GM18868 (cell line): ENCODE measurements around the gene ATG16L2.
A peak's percentile ranks its signal among the peaks of the same experiment; 100 is the strongest.

Experiments used
- ATAC-seq: cut with Tn5 transposase; IDR thresholded peaks from one replicate; pipeline ENCODE4 v1.9.1; 2021; ENCODE audit warnings: mild to moderate bottlenecking, moderate library complexity; ENCODE audit not compliant: unreplicated experiment

The ATG16L2 gene, protein sequence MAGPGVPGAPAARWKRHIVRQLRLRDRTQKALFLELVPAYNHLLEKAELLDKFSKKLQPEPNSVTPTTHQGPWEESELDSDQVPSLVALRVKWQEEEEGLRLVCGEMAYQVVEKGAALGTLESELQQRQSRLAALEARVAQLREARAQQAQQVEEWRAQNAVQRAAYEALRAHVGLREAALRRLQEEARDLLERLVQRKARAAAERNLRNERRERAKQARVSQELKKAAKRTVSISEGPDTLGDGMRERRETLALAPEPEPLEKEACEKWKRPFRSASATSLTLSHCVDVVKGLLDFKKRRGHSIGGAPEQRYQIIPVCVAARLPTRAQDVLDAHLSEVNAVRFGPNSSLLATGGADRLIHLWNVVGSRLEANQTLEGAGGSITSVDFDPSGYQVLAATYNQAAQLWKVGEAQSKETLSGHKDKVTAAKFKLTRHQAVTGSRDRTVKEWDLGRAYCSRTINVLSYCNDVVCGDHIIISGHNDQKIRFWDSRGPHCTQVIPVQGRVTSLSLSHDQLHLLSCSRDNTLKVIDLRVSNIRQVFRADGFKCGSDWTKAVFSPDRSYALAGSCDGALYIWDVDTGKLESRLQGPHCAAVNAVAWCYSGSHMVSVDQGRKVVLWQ

DNA sequence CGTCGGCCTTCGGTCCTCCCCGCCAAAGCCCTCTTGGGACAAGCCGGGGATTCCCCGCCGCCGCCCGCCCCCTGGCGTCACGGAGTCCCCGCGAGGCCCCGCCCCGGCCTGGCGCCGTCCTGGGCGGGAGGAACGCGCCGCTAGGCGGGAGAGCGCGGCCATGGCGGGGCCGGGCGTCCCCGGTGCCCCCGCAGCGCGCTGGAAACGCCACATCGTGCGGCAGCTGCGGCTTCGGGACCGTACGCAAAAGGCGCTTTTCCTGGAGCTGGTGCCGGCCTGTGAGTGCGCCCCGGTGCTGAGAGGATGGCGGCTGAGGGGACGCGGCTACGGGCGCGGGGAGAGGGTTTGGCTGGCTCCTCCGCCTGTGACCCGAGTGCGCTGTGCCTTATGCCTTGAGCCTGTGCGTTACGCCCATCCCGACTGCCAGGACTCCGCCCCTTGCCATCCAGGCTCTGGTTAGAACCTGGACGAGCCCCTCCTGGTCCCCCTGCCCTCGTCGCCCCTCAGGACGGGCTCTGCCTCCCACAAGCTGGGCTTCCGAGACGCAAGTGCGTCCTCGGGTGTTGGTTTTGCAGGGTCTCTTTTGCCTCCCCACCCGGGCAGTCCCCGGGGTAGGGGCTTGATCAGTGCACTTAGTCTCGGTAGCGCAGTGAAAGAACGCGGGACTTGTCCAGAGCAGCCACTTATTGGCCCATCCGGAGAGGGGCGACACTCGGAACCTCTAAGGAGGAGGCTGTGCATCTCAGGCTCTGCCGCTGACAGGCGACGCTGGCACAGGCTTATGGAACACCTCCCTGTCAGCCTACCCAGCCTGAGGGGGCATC, at the start of gene ATG16L2:
ATG16L2 (plus strand) TSS at position 126 of the 824 bp plus-strand sequence; CDS start at position 161, 35 bp downstream.
- ATAC-seq, result peak; percentile 58

DNA sequence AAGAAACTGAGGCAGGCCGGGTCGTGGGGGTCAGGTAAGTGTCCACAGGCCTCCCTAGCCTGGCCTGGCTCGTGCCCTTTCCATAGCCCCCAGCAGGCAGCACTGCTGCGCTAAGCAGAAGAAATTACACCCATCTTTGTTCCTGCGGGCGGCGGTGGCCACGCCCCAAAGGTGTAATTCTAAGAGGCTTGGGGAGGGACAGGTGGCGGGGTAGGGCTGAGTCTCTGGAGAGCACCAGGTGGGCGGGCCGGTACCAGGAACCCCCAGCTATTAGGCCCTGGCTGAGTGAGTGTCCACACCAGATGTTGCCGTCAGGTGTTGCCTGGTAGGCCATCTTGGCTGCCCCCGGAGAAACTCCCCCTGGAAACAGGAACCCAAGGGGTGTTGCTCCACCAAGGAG, 49.7 kb upstream of the ATG16L2 start:
- ATAC-seq, result no peak

DNA sequence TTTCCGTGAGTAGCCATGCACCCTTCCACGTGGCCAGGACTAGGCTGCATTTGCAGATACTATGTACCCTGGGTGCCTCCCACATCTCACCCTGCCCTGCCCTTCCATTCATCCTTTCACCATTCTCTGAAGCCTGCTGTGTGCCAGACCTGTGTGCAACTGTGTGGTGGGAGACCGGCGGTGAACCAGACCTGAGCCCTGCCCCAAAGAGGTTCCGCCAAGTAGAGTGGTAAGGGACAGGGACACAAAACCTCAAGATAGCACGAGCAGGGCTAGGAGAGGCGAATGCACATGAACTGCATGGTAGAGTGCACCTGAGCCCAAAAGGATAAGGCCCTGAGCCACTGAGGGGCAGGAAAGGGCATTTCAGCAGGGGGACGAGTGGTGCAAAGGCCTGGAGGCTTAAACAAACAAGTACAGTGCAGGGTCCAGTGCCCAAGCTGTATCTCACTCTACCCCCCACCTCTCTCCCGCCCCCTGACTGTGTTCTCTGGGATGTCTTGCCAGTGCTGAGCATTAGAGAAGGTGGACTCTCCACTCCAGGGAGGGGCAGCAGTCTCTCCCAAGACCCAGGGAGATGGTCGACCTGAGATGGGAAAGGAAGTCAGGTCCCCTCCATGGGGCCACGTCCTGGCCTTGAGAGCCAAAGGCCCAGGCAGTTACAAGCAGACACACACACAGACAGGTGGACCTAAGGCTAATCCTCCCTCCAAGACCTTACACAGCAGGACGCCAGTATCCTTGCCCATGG, 47.9 kb upstream of the ATG16L2 start:
- no peak for ATAC-seq

DNA sequence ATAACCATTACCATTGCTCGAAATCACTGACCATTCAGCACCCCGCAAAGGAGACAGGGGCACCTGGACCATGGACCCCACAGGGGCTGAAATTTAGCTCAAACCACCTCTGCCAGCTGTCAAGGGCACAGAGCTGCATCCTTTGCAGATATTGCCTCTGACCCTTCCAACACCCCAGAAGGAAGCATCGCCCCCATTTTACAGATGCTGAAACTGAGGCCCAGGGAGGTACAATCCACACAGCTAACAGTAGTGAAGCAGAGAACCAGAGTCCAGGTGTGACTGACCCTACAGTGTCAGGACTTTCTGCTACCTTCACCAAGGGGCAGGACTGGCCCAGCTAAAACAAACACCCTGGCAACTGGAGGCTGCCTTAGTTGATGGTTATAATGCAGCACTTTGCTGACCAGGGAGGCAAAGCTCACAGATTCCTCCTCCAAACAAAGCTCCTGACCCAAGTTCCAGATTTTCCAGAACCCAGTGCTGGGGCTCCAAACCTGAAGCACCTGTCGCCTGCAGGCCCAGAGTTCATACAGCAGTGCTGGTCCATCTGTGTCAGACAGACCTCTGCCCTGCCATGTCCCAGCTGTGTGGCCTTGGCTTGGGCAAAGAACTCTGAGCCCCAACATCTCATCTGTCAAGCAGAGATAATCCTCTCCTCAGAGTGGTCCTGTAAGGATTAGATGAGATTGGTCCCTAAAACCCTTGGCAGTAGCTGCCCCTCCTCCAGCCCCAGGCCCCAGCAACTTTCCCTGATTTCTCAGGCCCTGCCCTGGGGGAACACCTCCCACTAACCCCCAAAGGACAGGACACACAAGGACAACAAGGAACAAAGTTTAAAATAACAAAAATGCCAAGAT, 46.8 kb upstream of the ATG16L2 start:
- ATAC-seq, result no peak

DNA sequence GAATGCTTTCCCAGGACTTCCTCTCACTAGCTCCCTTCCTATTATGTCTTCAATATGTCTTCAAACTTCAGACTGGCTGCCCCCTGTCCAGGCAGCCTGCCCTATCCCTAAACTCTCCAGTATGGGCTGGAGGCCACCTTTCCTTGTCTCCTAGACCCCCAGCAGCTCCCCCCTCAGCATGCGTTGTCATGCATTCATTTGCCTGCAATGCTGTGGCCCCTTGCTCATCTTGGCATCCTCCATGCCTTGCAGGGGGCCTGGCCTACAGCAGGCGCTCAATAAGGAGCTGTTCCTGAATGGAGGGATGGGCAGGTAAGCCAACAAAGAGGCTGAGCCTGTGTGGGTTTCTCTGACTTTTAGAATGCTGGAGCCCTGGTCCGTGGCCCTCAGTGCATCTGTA, 45.6 kb upstream of the ATG16L2 start:
- no peak for ATAC-seq

DNA sequence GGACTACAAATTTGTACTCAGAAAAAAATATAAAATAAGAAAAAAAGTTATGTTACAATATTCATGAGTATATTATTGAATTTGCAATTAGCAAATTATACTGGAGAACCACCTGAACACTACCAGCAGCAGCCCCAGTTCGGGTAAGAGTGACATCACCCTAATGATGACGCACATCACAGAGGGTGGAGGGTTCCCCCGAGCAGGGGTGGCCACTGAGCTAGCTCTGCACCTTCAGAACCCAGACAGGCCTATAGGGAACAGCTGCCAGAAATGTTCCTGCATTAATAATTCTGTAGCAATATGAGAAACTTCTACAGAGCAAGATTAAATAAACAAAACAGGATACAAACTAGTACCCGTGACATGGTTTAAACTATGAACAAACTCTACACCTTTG, 44.5 kb upstream of the ATG16L2 start:
- ATAC-seq, result no peak

DNA sequence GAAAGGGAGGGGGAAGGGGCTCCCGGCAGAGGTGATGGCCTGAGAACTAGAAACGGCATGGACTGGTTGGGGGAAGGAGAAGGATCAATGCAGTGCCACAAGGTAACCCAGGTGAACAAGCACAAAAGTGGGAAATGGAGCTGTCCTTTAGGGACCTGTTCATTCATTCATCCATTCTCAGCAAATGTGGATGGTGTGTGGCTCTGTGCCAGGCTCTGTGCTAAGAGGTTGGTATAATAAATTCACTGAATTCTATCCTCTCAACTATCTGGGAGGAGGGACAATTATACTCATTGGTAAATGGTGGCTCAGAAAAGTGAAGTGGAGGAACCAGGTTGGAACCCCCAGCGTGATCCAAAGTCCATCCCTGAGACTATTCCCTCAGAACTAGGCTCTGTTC, 43.4 kb upstream of the ATG16L2 start:
- ATAC-seq, result no peak

DNA sequence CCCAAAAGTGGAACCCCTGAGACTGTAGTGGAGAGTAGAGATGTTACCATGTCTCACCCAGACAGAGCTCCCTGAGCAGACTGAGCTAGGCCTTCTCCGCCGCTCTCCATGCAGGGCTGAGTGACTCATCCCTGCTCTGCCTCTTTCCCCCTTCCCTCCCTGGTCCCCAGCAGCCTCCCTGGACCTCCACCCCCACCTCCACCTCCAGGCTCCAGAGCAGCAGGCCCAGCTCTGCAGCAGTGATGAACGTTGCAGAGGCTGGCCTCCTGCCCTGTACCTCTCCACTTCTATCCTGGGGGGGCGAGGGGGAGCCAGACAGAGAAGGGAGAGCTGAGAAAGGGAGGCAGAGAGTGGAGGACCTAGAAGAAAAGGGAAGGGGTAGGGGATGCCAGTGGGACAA, 42.7 kb upstream of the ATG16L2 start:
- no peak for ATAC-seq

DNA sequence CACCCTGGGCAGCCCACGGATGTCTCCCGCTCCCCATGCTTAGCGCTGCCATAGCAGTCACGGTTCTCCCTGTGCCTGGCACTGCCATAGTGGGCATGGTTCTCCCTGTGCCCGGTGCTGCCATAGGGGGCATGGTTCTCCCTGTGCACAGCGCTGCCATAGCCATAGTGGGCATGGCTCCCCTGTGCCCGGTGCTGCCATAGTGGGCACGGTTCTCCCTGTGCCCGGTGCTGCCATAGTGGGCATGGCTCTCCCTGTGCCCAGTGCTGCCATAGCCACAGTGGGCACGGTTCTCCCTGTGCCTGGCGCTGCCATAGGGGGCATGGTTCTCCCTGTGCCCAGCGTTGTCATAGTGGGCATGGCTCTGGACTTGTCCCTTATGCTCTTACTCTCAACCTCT, 42.2 kb upstream of the ATG16L2 start:
- no peak for ATAC-seq

DNA sequence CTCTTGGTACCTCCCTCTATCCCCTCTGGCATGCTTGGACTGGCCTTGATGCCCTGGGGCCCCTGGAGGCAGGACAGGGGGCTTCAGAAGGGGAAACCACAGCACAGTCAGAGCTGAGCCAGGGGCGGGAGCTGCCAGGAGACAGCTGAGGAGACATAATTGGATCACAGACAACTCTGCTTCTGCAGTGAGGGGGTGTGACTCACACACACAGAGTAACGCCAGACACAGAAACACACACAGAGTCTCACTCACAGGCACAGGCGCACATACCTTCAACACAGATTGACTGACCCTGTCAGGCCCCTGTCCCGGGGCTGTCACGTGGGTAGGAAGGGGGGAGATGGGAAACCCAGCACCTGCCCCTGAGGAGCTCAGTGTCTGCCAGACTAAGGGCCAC, 40.9 kb upstream of the ATG16L2 start:
- no peak for ATAC-seq

DNA sequence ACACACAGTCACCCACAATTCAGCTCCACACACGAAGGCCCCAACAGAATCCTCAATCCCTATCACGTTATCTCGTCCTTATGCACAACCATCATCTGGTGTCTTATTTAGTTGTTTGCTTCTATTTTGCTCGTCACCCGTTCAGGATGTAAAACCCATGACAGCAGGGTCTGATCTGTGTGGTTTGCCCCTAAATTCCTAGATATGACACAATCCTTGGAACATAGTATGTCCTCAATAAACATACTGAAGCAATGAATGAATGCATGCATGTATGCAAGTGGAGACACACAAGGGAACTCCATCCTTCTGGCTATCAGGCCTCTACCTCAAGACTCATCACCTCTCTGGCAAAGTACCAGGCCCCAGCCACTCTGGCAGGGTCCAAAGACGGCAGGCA, 40.5 kb upstream of the ATG16L2 start:
- no peak for ATAC-seq

DNA sequence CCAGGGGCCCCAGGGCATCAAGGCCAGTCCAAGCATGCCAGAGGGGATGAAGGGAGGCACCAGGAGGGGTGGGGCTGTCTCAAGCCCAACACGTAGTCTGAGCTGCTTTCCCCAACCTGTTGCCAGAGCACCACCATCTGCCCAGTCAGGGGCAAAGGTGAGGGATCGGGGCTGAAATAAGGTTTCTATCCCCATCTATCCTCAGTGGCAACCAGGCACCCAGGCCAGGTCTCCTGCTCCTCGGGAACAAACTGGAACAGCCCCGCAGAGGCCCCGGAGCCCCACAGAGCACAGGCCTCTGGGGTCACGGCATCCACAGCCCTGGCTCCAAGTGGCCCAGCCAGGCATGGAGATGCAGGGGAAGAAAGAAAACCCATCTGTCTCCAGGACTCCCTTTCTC, 39.7 kb upstream of the ATG16L2 start:
- no peak for ATAC-seq

DNA sequence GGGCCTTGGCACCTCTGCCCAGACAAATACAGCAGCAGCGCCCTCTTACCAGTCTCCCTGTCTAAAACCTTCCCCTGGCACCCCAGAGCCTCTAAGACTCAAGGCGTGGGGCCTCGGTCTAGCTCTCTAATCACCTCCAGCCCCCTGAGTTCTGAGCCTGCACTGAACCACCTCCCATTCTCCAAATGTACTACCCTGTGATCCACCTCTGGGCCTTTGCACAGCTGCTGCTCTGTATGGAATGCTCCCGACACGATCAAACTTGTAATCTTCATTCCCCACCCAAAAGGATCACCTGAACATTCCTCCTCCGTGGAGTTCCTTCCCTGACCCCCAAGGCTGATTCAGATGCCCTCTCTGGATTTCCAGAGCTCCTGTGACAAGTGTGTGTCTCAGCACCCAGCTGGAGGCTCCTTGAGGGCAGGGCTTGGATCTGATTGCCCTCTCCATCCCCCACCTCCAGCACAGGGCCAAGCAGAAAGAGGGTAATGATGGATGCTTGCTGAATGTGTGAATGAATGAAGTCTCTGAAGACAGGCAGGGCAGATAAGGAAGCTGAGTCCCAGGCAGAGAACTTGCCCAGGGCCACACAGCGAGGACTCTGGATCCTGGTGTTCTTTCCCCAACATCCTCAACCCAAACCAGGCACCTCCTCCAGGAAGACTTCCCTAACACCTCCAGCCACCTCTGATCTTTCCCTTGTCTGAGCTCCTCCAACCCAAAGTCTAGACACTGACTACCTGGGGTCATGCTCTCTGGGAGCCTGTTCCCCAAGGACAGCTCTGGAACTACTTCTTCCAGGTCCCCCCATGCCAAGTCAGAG, 38.7 kb upstream of the ATG16L2 start:
- ATAC-seq, result no peak

DNA sequence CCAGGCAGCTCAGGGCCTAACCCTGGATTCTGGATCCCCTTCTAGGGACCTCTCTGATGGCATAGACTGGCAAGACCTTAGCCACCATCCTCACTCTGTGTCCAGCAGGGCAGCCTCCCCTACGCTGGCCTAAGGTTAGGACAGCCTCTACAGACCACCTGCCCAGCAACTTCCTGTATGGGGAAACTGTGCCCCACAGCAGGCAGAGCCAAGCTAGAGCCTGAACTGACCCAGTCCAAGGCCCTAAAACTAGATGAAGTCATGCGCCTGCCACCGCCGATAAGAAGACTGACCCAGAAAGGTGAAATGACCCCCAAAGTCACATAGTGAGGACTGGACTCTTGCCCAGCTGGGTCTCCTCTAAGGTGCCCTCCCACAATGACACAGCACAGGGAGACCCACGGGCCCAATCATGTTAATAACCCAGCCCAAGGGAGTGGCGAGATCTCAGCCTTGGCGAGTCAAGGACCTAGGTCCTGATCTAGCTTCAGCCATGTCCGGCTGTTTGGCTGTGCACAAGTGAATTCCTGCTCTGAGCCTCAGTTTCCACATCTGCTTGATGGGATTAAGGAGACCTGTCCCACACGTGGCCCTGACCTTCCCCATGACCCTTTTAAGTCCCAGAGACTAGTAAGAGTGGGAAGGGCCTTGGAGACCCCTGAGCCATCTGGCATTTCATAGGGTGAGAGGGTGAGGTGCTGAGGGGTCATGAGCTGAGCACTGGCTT, 37.9 kb upstream of the ATG16L2 start:
- ATAC-seq, result no peak

DNA sequence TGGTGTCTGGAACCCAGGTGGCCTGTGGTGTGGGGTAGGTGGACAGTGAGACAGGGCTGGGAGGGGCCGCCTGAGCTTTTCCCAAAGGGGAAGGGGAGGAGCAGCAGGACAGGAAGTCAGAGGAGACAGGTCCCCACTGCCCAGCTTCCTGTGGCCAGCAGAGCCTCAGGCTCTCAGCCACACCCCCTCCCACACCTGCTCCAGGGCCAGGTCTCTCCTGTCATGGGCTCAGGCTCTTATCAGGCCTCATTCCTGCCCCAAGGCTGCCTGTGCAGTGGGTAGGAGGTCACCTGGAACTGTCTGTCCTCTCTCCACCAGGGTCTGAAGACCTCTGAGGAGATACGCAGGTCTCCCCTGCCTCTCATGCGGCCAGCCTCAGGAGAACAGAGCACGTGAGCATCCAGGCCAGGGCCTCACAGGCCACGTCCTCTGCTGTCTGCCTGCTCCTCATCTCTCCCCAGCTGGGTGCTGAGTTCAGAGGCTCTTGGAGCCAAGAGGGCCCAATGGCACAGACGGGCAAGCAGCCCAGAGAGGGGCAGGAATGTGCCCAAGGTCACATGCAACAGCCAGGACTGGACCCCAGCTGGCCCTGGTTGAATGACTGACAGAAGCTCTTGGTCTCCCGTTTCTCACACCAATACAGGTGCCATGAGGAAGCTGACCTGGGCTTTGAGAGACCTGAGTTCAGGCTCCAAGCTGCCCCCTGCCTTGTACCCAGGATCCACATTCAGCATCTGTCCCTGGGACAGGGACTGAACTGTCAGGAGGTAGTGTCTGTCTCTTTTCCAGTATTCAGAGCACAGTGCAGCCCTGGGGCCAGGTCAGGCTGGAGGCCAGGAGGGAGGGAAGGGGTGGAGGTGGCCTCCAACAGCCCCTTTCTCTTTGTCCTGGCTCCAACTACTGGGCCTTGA, 37.1 kb upstream of the ATG16L2 start:
- ATAC-seq, result no peak

DNA sequence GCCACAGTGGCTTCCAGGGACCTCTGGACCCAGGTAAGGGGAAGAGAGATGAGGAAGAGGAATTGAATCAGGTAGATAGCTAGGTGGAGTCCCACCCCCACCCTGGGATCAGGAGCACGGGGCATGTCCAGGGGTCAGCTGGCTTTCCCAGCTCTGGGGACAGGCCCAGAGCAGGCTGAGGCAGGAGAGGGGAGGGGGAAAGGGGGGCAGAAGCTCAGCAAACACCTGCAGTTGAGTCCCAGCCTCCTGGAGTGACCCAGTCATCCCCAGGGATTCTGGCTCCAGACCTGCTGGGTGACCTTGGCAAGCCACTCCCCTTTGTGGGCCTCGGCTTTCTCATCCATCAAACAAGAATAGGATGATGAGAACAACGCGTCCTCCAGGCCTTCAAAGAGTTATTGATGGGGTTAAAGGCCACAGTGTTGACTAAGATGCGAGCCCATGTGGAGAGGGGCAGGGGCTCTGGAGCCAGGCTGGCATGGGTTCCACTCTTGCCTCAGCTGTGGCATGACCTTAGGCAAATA, 36.4 kb upstream of the ATG16L2 start:
- no peak for ATAC-seq
